HEK293T (cell line): ENCODE data around the gene MYPOP.

Experiments
- CTCF ChIA-PET: fragments of 350-600 bp; formaldehyde crosslinking; extraction: SDS; loops from one replicate; lab custom pipeline; 2021; ENCODE audit warnings: antibody characterized with exemption, inconsistent platforms; lab: Yijun Ruan, JAX
- POLR2A ChIA-PET: fragments of 350-600 bp; formaldehyde crosslinking; extraction: SDS; loops from one replicate; lab custom pipeline; 2020; ENCODE audit warnings: antibody characterized with exemption, inconsistent platforms; lab: Yijun Ruan, JAX
- DNase-seq: peaks from one replicate; pipeline ENCODE4 v3.0.0; 2012; ENCODE audit warnings: mixed read lengths; ENCODE audit errors: extremely low spot score
- ARNT ChIP-seq: fragments of 450-650 bp; IDR thresholded peaks from 2 replicates; pipeline ENCODE4 v1.6.1; 2017; ENCODE audit warnings: mild to moderate bottlenecking
- BHLHE40 ChIP-seq: fragments of 450-650 bp; IDR thresholded peaks from 2 replicates; pipeline ENCODE4 v1.6.1; 2016; ENCODE audit warnings: mild to moderate bottlenecking, moderate library complexity, borderline replicate concordance
- CTBP1 ChIP-seq: fragments of 450-650 bp; IDR thresholded peaks from 2 replicates; pipeline ENCODE4 v1.6.1; 2016; ENCODE audit warnings: borderline replicate concordance
- ELF4 ChIP-seq: fragments of 450-650 bp; IDR thresholded peaks from 2 replicates; pipeline ENCODE4 v1.6.1; 2017; ENCODE audit warnings: antibody characterized with exemption
- FOXA1 ChIP-seq: fragments of 450-650 bp; IDR thresholded peaks from 2 replicates; pipeline ENCODE4 v1.6.1; 2016; ENCODE audit warnings: mild to moderate bottlenecking
- FOXK2 ChIP-seq: fragments of 450-650 bp; IDR thresholded peaks from 2 replicates; pipeline ENCODE4 v1.6.1; 2016; ENCODE audit warnings: mild to moderate bottlenecking
- FOXM1 ChIP-seq: fragments of 450-650 bp; IDR thresholded peaks from 2 replicates; pipeline ENCODE4 v1.6.1; 2017; ENCODE audit warnings: mild to moderate bottlenecking, borderline replicate concordance
- HDGF ChIP-seq: fragments of 450-650 bp; IDR thresholded peaks from 2 replicates; pipeline ENCODE4 v1.6.1; 2017; ENCODE audit warnings: antibody characterized with exemption, borderline replicate concordance
- L3MBTL2 ChIP-seq: fragments of 450-650 bp; conservative IDR thresholded peaks from 2 replicates; pipeline ENCODE4 v1.6.1; 2016; ENCODE audit warnings: mild to moderate bottlenecking
- LEF1 ChIP-seq: fragments of 450-650 bp; IDR thresholded peaks from 2 replicates; pipeline ENCODE4 v1.6.1; 2017; ENCODE audit warnings: mild to moderate bottlenecking, borderline replicate concordance
- NFRKB ChIP-seq: fragments of 450-650 bp; IDR thresholded peaks from 2 replicates; pipeline ENCODE4 v1.6.1; 2016; ENCODE audit warnings: mild to moderate bottlenecking, moderate library complexity
- PKNOX1 ChIP-seq: fragments of 450-650 bp; IDR thresholded peaks from 2 replicates; pipeline ENCODE4 v1.6.1; 2016
- SP1 ChIP-seq: fragments of 450-650 bp; IDR thresholded peaks from 2 replicates; pipeline ENCODE4 v1.6.1; 2017
- SUZ12 ChIP-seq: fragments of 450-650 bp; IDR thresholded peaks from 2 replicates; pipeline ENCODE4 v1.6.1; 2016; ENCODE audit warnings: mild to moderate bottlenecking
- TARDBP ChIP-seq: fragments of 450-650 bp; IDR thresholded peaks from 2 replicates; pipeline ENCODE4 v1.6.1; 2016
- ZNF384 ChIP-seq: fragments of 450-650 bp; IDR thresholded peaks from 2 replicates; pipeline ENCODE4 v1.6.1; 2016

The MYPOP gene

GRCh38 chr19:45935267-45935666, 32.9 kb upstream of the MYPOP start:
- ChIA-PET POLR2A (no interaction called here), CTCF (no interaction called here)
- DNase-seq = no peak
- no peak for TF ChIP-seq BHLHE40
- no peak for TF ChIP-seq L3MBTL2
- no peak for TF ChIP-seq ELF4
- TF ChIP-seq ZNF384 = no peak
- no peak for TF ChIP-seq FOXK2
- TF ChIP-seq PKNOX1 = no peak
- no peak for TF ChIP-seq CTBP1
- TF ChIP-seq TARDBP = no peak
- TF ChIP-seq SUZ12 = no peak
- no peak for TF ChIP-seq FOXA1
- TF ChIP-seq LEF1 = no peak
- TF ChIP-seq SP1 = no peak
- TF ChIP-seq ARNT = no peak

- TF ChIP-seq SP1 (peak; percentile 61; the same call in 1 of the 2 replicates), FOXA1 (no peak), FOXK2 (no peak)
- DNase-seq = no peak
- ChIA-PET CTCF (interaction anchor here (1.1 kb wide), 1 partner anchor 13 kb away, joined by 3 read pairs; no protein-coding TSS in a partner anchor), POLR2A (no interaction called here)
Measured at GRCh38 chr19:45934551-45935230, 32.3 kb upstream of the MYPOP start.

- ChIA-PET CTCF (interaction anchor here (1.1 kb wide), 1 partner anchor 14 kb away, joined by 3 read pairs; no protein-coding TSS in a partner anchor), POLR2A (no interaction called here)
- no peak for DNase-seq
- no peak for TF ChIP-seq L3MBTL2
- no peak for TF ChIP-seq NFRKB
- TF ChIP-seq ARNT = no peak
- TF ChIP-seq BHLHE40 = no peak
- no peak for TF ChIP-seq FOXK2
- TF ChIP-seq SUZ12 = no peak
- no peak for TF ChIP-seq ELF4
- TF ChIP-seq FOXA1 = no peak
- no peak for TF ChIP-seq PKNOX1
- TF ChIP-seq FOXM1 = no peak
- no peak for TF ChIP-seq ZNF384
- no peak for TF ChIP-seq TARDBP
- no peak for TF ChIP-seq SP1
Measured at GRCh38 chr19:45933759-45934158, 31.3 kb upstream of the MYPOP start.

GRCh38 chr19:45931055-45931454, 28.6 kb upstream of the MYPOP start:
- ChIA-PET CTCF (no interaction called here), POLR2A (no interaction called here)
- no peak for DNase-seq
- TF ChIP-seq PKNOX1 = no peak
- TF ChIP-seq FOXK2 = no peak
- no peak for TF ChIP-seq FOXM1
- TF ChIP-seq ZNF384 = no peak
- TF ChIP-seq TARDBP = no peak

GRCh38 chr19:45929247-45929646, 26.8 kb upstream of the MYPOP start:
- ChIA-PET CTCF (no interaction called here), POLR2A (no interaction called here)
- DNase-seq = no peak
- TF ChIP-seq PKNOX1 = no peak
- TF ChIP-seq FOXK2 = no peak
- TF ChIP-seq FOXA1 = no peak
- no peak for TF ChIP-seq CTBP1
- TF ChIP-seq NFRKB = no peak
- no peak for TF ChIP-seq TARDBP
- no peak for TF ChIP-seq BHLHE40
- TF ChIP-seq L3MBTL2 = no peak
- no peak for TF ChIP-seq SP1
- TF ChIP-seq ZNF384 = no peak
- TF ChIP-seq SUZ12 = no peak
- no peak for TF ChIP-seq HDGF
- no peak for TF ChIP-seq ELF4

- DNase-seq = peak; percentile 95
- ChIA-PET CTCF (no interaction called here), POLR2A (interaction anchor here (0.7 to 1.6 kb wide), 8 partner anchors 9 to 68 kb away, joined by 3 to 12 read pairs (median 4); partner anchors contain the start of genes CCDC61, IRF2BP1, MYPOP and NANOS2)
- TF ChIP-seq L3MBTL2 (peak; percentile 98), TARDBP (no peak)
Measured at GRCh38 chr19:45927565-45928261, 25.3 kb upstream of the MYPOP start.
